LoVo (cell line): ENCODE data around the gene ADH1C.

ENCODE experiments used
- DNase-seq: peaks from one replicate; pipeline ENCODE4 v3.0.0-alpha.2; 2016; ENCODE audit warnings: low spot score

The ADH1C gene

GRCh38 chr4:99301376-99302164, 51.0 kb downstream of the ADH1C start:
- DNase-seq = no peak

DNA sequence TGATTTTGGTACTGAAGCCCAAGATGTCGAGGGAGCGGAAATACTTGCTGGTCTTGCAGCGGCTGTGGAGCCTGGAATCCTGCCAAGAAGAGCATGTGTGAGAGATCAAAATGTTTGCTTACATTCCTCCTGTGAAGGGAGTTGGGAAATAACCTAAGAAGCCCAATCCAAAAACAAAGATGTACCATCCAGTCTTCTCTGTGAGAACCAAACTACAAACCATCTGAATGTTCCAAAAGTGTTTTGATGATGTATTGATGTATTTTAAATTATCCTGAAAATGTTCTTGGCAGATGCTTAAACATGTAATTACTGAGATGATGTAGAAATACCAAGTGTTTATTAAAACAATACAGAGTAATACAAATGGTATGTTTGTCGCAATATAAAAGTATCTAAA, 51.6 kb downstream of the ADH1C start:
- no peak for DNase-seq

DNA sequence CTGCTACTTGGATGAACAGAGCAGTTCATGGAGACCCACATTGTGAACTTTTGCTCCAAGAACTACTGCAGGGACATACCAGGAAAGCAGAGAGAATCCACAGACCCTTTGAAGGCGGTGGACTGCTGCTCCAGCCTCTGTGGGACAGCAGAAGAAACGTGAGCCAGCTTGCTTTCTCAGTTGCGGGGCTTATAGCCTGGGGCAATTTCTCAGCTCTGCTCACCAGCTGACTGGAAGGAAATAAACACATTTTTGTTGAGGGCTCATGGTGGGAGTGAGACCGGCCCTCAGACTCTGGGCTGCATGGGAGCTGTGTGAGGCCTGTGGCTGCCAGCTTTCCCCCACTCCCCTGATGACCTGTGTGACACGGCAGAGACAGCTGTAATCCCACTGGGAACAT, 59.2 kb downstream of the ADH1C start:
- DNase-seq = no peak

DNA sequence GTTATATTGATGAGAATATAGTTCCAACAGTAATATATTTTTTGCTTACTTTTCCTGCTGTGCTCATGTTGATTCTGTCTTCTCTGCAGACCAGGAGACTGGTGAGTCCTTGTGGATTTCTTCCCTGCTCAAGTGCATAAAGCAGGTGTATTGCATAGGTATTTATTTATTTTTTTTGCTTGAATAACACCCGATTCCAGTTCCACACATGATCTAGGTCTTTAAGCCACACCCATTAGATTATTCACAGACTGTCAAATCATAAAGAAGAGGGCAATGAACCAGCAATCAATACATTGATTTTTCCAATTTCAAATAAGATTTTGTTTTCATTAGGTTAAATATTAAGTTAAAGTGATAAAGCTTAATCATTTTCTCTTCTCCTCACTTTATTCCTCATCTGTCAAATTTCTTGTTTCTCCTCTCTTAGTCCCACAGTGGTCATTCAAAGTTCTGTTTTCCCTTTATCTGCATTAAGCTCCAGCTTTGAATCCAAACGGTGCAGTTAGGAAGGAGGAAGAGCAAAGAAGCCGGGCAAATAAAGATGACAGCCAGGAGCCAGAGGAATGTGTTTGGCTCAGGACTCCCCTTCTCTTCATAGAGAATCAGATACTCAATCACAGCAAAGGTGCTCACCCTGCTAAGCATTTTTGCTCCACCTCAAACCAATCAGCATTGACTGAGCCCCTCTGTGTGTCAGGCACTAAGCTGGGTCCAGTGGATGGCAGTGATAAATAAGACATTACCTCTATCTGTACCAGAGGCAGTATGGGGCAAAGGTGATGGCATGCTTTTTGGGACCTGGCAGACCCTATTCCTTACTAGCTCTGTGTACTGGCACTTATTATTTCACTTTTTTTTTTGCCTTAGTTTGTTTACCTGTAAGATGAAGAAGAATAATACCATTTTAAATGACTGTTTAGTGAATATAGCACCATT, 61.4 kb downstream of the ADH1C start, which contains the start of gene ADH1A:
TSS of gene ADH1A (minus strand) at position 138 of the 939 bp plus-strand sequence. CDS start at position 67, 71 bp downstream.
- DNase-seq = no peak
